SU-DHL-6 (cell line): ENCODE measurements around the gene ARHGEF38.

ENCODE experiments used
- H2AFZ ChIP-seq: fragments of 200-600 bp; sonication (generic); 2 replicates; pipeline ENCODE4 v1.6.1; 2014; ENCODE audit warnings: low read depth, mild to moderate bottlenecking, moderate library complexity, mixed read lengths, antibody characterized with exemption, low read length; ENCODE audit not compliant: severe bottlenecking
- H3F3A ChIP-seq: fragments of 200-600 bp; shearing (Covaris generic); 2 replicates; pipeline ENCODE4 v1.6.0; 2016; ENCODE audit warnings: antibody characterized with exemption, mild to moderate bottlenecking; ENCODE audit not compliant: insufficient read depth
- H3K27ac ChIP-seq: fragments of 200-600 bp; sonication (generic); 2 replicates; pipeline ENCODE4 v1.5.1; 2016; ENCODE audit warnings: low read depth, mild to moderate bottlenecking, low read length, moderate library complexity, mixed read lengths
- H3K27me3 ChIP-seq: fragments of 200-600 bp; sonication (generic), shearing (Covaris generic); 2 replicates; pipeline ENCODE4 v1.6.0; 2014; ENCODE audit warnings: mild to moderate bottlenecking, low read length
- H3K36me3 ChIP-seq: fragments of 200-600 bp; sonication (generic); 2 replicates; pipeline ENCODE4 v1.6.1; 2014; ENCODE audit warnings: mild to moderate bottlenecking, low read length, mixed read lengths
- H3K4me2 ChIP-seq: fragments of 300-600, 200-600 bp; shearing (Covaris generic), sonication (generic); 2 replicates; pipeline ENCODE4 v1.6.0; 2014; ENCODE audit warnings: low read length, low read depth, mild to moderate bottlenecking; ENCODE audit not compliant: poor library complexity, severe bottlenecking
- H3K4me3 ChIP-seq: fragments of 200-600 bp; sonication (generic); 2 replicates; pipeline ENCODE4 v1.5.1; 2014; ENCODE audit warnings: antibody characterized with exemption, low read length, mild to moderate bottlenecking, mixed read lengths; ENCODE audit not compliant: insufficient read depth, poor library complexity, severe bottlenecking
- H3K79me2 ChIP-seq: fragments of 200-600 bp; sonication (generic); 2 replicates; pipeline ENCODE4 v1.6.1; 2014; ENCODE audit warnings: mild to moderate bottlenecking, low read length, moderate library complexity; ENCODE audit not compliant: insufficient read depth
- H3K9ac ChIP-seq: fragments of 200-600 bp; sonication (generic); 2 replicates; pipeline ENCODE4 v1.7.0; 2014; ENCODE audit warnings: mild to moderate bottlenecking, low read length
- H3K9me2 ChIP-seq: fragments of 200-600 bp; sonication (generic); replicated peaks from 2 replicates; pipeline ENCODE4 v1.6.1; 2014; ENCODE audit warnings: low read length; ENCODE audit not compliant: insufficient read depth
- H3K9me3 ChIP-seq: fragments of 200-600 bp; sonication (generic); 2 replicates; pipeline ENCODE4 v1.6.1; 2014; ENCODE audit warnings: low read length, mixed read lengths; ENCODE audit not compliant: insufficient read depth
- H4K20me1 ChIP-seq: fragments of 200-600 bp; sonication (generic); 2 replicates; pipeline ENCODE4 v1.6.1; 2014; ENCODE audit warnings: low read depth, mild to moderate bottlenecking, antibody characterized with exemption, low read length, moderate library complexity, mixed read lengths
- CTCF ChIP-seq: fragments of 200-600 bp; sonication (generic); IDR thresholded peaks from one replicate; pipeline ENCODE4 v1.5.1; 2017; ENCODE audit warnings: antibody characterized with exemption, mild to moderate bottlenecking, low read length, moderate library complexity; ENCODE audit not compliant: insufficient read depth, poor library complexity, severe bottlenecking
- EZH2phosphoT487 ChIP-seq: fragments of 200-600 bp; sonication (generic), shearing (Covaris generic); conservative IDR thresholded peaks from 2 replicates; pipeline ENCODE4 v1.6.1; 2018; ENCODE audit warnings: mild to moderate bottlenecking, antibody characterized with exemption, low read length, moderate library complexity, mixed read lengths

ARHGEF38 gene

GRCh38 chr4:105707782-105708180 lies 155.4 kb downstream of the ARHGEF38 start:
- Histone ChIP-seq H3K9me2 (no peaks in the 10 kb centered on the region), H3K4me2 (peak overlapping the region; percentile 90), H3K9ac (peak overlapping the region; percentile 87), H3K27ac (no peak overlapping the region), H3K79me2 (peaks cover 56% of the 10 kb centered on the region), H3K36me3 (no peaks in the 10 kb centered on the region), H2AFZ (peak overlapping the region; percentile 89), H3K27me3 (no peaks in the 10 kb centered on the region), H3F3A (no peaks in the 10 kb centered on the region), H3K9me3 (no peaks in the 10 kb centered on the region), H3K4me3 (peak overlapping the region; percentile 97), H4K20me1 (no peaks in the 10 kb centered on the region)
- TF ChIP-seq EZH2phosphoT487 (no peak), CTCF (no peak)

- Histone ChIP-seq H3K27ac (0 out of 2 replicates have a peak within 1 kb of the TSS, but pooled peaks have one; percentile 35), H3K9me2 (no peaks in the 10 kb centered on the region)
Observed at GRCh38 chr4:105708181-105709080, 156.0 kb downstream of the ARHGEF38 start, which contains the start of the genes GSTCD and INTS12. TSS of gene GSTCD (plus strand) at chr4:105708784. CDS start at chr4:105717614, 8,830 bp downstream. TSS of gene INTS12 (minus strand) at chr4:105708689. CDS start at chr4:105700005, 8,684 bp downstream.

GRCh38 chr4:105709081-105709450 lies 156.6 kb downstream of the ARHGEF38 start:
- Histone ChIP-seq H3K9ac (peak overlapping the region; percentile 87), H3K36me3 (no peaks in the 10 kb centered on the region), H3F3A (no peaks in the 10 kb centered on the region), H3K4me2 (peak overlapping the region; percentile 90), H2AFZ (peak overlapping the region; percentile 74), H3K79me2 (peaks cover 55% of the 10 kb centered on the region), H3K4me3 (peak overlapping the region; percentile 97), H3K27ac (0 out of 2 replicates have a peak overlapping the region, but pooled peaks have one; percentile 35), H3K27me3 (no peaks in the 10 kb centered on the region), H4K20me1 (no peaks in the 10 kb centered on the region), H3K9me3 (no peaks in the 10 kb centered on the region), H3K9me2 (no peaks in the 10 kb centered on the region)
- no peak for TF ChIP-seq CTCF
- no peak for TF ChIP-seq EZH2phosphoT487

More at GRCh38 chr4:105708181-105709080, 156.0 kb downstream of the ARHGEF38 start, which contains the start of the genes GSTCD and INTS12:
- Histone ChIP-seq H3K9ac (peak within 1 kb of the TSS; percentile 87), H2AFZ (peak within 1 kb of the TSS; percentile 89), H3K27me3 (no peaks in the 10 kb centered on the region), H3K36me3 (no peaks in the 10 kb centered on the region), H3F3A (no peaks in the 10 kb centered on the region), H3K4me3 (peak within 1 kb of the TSS; percentile 97), H3K79me2 (peaks cover 56% of the 10 kb centered on the region), H4K20me1 (no peaks in the 10 kb centered on the region), H3K4me2 (peak within 1 kb of the TSS; percentile 90), H3K9me3 (no peaks in the 10 kb centered on the region)
- TF ChIP-seq CTCF (no peak), EZH2phosphoT487 (no peak)
